Measurements from ENCODE around the gene RASIP1.
A peak's percentile ranks its signal among the peaks of the same experiment; 100 is the strongest.

RASIP1 gene

DNA sequence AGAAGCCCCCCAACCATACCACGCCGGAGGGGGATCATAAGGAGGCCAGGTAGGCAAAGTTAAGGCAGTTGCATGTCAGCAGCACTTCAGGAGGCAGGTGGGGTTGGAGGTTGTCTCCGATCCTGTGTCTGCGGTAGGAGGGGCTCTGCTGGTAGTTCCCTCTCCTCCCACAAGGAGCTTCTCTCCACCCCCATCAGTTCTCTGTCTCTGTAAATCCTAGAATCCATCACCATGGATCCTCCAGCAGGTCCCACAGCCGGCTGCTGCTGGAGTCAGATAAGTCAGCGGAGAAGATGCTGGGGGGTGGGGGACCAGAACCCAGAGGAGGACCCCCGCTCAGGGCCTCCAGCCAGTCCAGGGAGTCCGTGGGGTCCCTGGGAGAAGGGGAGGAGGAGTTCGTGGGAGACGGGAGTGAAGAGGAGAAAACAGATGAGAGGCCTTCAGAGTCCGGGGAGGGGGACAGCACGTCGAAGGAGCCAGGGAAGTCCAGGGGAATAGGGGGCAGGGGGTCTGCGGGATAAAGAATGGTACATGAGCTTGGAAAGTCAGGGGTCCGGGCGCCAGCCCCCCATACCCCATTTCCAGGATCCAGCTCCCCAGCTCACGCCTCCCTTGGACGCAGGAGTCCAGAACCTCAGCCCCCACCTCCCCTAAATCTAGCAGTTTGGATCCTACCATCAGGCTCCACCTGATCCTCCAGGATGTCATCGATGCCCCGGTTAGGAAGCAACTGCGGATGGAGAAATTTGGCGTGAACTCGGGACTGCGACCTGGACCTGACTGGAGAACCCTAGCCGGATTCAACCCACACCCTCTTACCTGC, 27.2 kb downstream of the RASIP1 start:
- peak; percentile 30 for DNase-seq (ENCODE audit: low read depth)
- peak overlapping the region; percentile 97 for H3K4me3 ChIP-seq (ENCODE audit: low read depth, low read length)
- TF ChIP-seq, protein P1, sequence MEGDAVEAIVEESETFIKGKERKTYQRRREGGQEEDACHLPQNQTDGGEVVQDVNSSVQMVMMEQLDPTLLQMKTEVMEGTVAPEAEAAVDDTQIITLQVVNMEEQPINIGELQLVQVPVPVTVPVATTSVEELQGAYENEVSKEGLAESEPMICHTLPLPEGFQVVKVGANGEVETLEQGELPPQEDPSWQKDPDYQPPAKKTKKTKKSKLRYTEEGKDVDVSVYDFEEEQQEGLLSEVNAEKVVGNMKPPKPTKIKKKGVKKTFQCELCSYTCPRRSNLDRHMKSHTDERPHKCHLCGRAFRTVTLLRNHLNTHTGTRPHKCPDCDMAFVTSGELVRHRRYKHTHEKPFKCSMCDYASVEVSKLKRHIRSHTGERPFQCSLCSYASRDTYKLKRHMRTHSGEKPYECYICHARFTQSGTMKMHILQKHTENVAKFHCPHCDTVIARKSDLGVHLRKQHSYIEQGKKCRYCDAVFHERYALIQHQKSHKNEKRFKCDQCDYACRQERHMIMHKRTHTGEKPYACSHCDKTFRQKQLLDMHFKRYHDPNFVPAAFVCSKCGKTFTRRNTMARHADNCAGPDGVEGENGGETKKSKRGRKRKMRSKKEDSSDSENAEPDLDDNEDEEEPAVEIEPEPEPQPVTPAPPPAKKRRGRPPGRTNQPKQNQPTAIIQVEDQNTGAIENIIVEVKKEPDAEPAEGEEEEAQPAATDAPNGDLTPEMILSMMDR (IDR thresholded peaks at IDR 0.05; ENCODE audit: insufficient read depth, low read depth, low read length, missing control alignments) = no peak

DNA sequence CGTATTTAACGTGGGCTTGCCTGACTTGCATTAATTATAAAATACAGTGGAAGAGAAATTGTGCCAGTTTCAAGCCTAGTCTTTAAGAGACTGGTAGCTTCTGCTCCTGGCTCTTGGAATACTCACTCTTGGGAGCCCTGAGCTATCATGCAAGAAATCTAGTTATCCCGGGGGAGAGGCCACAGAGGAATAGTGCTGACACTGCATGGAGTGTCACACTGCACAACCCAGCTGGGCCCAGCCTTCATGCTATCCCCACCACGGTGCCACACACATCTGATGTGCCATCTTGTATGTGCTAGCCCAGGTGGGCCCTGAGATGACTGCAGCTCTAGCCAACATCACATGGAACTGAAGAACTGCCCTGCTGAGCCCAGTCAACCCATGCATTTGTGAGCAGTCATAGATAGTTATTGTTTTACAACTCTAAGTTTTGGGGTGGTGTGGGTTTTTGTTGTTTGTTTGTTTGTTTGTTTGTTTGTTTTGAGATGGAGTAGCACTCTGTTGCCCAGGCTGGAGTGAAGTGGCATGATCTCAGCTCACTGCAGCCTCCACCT, 29.2 kb downstream of the RASIP1 start:
- DNase-seq (ENCODE audit: low read depth) = no peak
- no peak overlapping the region for H3K4me3 ChIP-seq (ENCODE audit: low read depth, low read length)
- TF ChIP-seq, protein P1 (IDR thresholded peaks at IDR 0.05; ENCODE audit: insufficient read depth, low read depth, low read length, missing control alignments) = no peak

DNA sequence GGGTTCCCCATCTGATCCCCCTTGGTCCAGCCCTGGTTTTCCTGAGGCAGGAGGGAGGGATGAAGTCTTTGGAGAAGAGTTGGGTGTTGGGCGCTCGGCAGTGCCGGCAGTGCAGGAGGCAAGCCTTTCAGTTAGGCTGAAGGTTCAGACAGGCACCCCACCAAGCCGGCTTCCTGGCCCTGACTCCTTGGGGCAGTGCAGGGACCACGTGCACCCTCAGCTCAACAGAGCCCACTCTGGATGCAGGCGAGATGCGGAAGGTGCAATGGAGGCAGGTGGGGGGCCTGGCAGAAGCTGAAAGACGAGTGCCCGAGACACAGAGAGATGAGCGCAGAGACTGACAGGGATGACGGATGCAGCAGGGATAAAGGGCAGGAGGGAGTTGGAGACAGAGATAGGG, 31.9 kb downstream of the RASIP1 start:
- no peak for DNase-seq (ENCODE audit: low read depth)
- TF ChIP-seq, protein P1 (IDR thresholded peaks at IDR 0.05; ENCODE audit: insufficient read depth, low read depth, low read length, missing control alignments) = no peak
- H3K4me3 ChIP-seq (ENCODE audit: low read depth, low read length) = no peak overlapping the region

DNA sequence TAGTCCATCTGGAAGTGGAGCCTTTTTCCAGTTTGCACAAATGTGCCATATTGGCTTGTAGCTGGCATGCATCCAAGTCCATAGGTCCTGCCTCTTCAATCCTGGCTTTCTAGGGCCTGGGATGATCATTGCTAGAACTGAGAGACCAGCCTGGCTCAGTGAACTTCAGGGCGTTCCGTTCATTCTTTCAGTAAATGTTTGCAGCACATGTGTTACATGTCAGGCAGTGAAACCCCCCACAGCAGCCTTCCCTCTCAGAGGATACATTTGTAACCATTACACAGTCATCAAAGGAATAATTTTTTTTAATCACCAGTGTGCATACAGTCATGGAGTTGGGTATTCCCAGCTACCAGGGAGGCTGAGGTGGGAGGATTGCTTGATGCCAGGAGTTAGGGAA, 35.0 kb downstream of the RASIP1 start:
- H3K4me3 ChIP-seq (ENCODE audit: low read depth, low read length) = no peak overlapping the region
- no peak for DNase-seq (ENCODE audit: low read depth)
- TF ChIP-seq, protein P1 (IDR thresholded peaks at IDR 0.05; ENCODE audit: insufficient read depth, low read depth, low read length, missing control alignments) = no peak

DNA sequence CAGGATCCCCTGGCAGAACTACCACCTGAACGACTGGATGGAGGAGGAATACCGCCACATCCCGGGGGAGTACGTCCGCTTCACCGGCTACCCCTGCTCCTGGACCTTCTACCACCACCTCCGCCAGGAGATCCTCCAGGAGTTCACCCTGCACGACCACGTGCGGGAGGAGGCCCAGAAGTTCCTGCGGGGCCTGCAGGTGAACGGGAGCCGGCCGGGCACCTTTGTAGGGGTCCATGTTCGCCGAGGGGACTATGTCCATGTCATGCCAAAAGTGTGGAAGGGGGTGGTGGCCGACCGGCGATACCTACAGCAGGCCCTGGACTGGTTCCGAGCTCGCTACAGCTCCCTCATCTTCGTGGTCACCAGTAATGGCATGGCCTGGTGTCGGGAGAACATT, 37.1 kb downstream of the RASIP1 start:
- no peak overlapping the region for H3K4me3 ChIP-seq (ENCODE audit: low read depth, low read length)
- no peak for DNase-seq (ENCODE audit: low read depth)
- TF ChIP-seq, protein P1 (IDR thresholded peaks at IDR 0.05; ENCODE audit: insufficient read depth, low read depth, low read length, missing control alignments) = no peak

DNA sequence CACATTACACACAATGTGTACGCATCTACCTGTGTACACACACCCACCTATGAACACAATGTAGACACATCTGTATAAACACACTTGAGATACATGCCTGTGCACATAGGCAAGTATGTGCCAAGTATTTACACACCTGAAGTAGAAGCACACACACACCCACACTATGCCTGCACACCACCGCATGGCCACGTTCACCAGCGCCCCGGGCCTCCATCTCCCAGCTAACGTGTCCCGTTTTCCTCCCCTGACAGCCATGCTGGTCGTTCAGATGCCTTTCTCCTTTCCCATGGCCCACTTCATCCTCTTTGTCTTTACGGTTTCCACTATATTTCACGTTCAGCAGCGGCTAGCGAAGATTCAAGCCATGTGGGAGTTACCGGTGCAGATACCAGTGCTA, 37.7 kb downstream of the RASIP1 start:
- no peak overlapping the region for H3K4me3 ChIP-seq (ENCODE audit: low read depth, low read length)
- no peak for DNase-seq (ENCODE audit: low read depth)
- TF ChIP-seq, protein P1 (IDR thresholded peaks at IDR 0.05; ENCODE audit: insufficient read depth, low read depth, low read length, missing control alignments) = no peak

All from GM12865 (cell line).